Measurements from ENCODE around the gene TNFRSF1A.

TNFRSF1A gene

GRCh38 chr12:6337958-6338433 is 3.9 kb downstream of the TNFRSF1A start:
- Histone ChIP-seq H3K36me3 (no peaks in the 10 kb centered on the region), H3K27me3 (ENCODE audit: insufficient read depth, low read depth, severe bottlenecking) (no peaks in the 10 kb centered on the region), H3K9me3 (ENCODE audit: severe bottlenecking) (no peaks in the 10 kb centered on the region), H3K27ac (no peak overlapping the region), H3K4me3 (ENCODE audit: low read depth, low read length) (no peak overlapping the region)
- DNase-seq: no peak
- TF ChIP-seq CTCF (IDR thresholded peaks at IDR 0.05; ENCODE audit: low read depth, low read length): no peak

GRCh38 chr12:6336889-6337853 is 4.7 kb downstream of the TNFRSF1A start:
- H3K4me3 ChIP-seq (ENCODE audit: low read depth, low read length): peak overlapping the region; percentile 41
- H3K36me3 ChIP-seq: peaks cover 4% of the 10 kb centered on the region; the same call in 1 of the 2 replicates
- H3K27me3 ChIP-seq (ENCODE audit: insufficient read depth, low read depth, severe bottlenecking): no peaks in the 10 kb centered on the region
- DNase-seq: no peak
- no peak for TF ChIP-seq CTCF (IDR thresholded peaks at IDR 0.05; ENCODE audit: low read depth, low read length)
- peak overlapping the region; percentile 64 for H3K27ac ChIP-seq
- H3K9me3 ChIP-seq (ENCODE audit: severe bottlenecking): no peaks in the 10 kb centered on the region

- DNase-seq: peak; percentile 92
- TF ChIP-seq CTCF (IDR thresholded peaks at IDR 0.05; ENCODE audit: low read depth, low read length): no peak
- Histone ChIP-seq H3K4me3 (ENCODE audit: low read depth, low read length) (peak overlapping the region; percentile 41), H3K27ac (peak overlapping the region; percentile 64), H3K36me3 (peaks cover 7% of the 10 kb centered on the region), H3K27me3 (ENCODE audit: insufficient read depth, low read depth, severe bottlenecking) (no peaks in the 10 kb centered on the region), H3K9me3 (ENCODE audit: severe bottlenecking) (no peaks in the 10 kb centered on the region)
Measured at GRCh38 chr12:6336079-6336888, 5.6 kb downstream of the TNFRSF1A start.

GRCh38 chr12:6335451-6336078 is 6.3 kb downstream of the TNFRSF1A start:
- DNase-seq: peak; percentile 80
- Histone ChIP-seq H3K9me3 (ENCODE audit: severe bottlenecking) (no peaks in the 10 kb centered on the region), H3K27ac (peak overlapping the region; percentile 64), H3K4me3 (ENCODE audit: low read depth, low read length) (peak overlapping the region; percentile 41), H3K27me3 (ENCODE audit: insufficient read depth, low read depth, severe bottlenecking) (no peaks in the 10 kb centered on the region), H3K36me3 (peaks cover 8% of the 10 kb centered on the region)
- peak; percentile 93 for TF ChIP-seq CTCF (IDR thresholded peaks at IDR 0.05; ENCODE audit: low read depth, low read length)

- no peaks in the 10 kb centered on the region for H3K27me3 ChIP-seq (ENCODE audit: insufficient read depth, low read depth, severe bottlenecking)
- no peak for TF ChIP-seq CTCF (IDR thresholded peaks at IDR 0.05; ENCODE audit: low read depth, low read length)
- no peak overlapping the region for H3K4me3 ChIP-seq (ENCODE audit: low read depth, low read length)
- H3K27ac ChIP-seq: peak overlapping the region; percentile 64
- no peaks in the 10 kb centered on the region for H3K9me3 ChIP-seq (ENCODE audit: severe bottlenecking)
- no peak for DNase-seq
- peaks cover 8% of the 10 kb centered on the region for H3K36me3 ChIP-seq
Measured at GRCh38 chr12:6334940-6335450, 6.9 kb downstream of the TNFRSF1A start.
